DLD1 (cell line): ENCODE results near the gene OGG1.
"Not testable (repeated sequence)": the region's sequence is repeated elsewhere in the genome, so short reads cannot be mapped to it uniquely, and the experiment has no call there.

Source experiments
- in situ Hi-C: cut with HindIII; loops from 2 replicates; pipeline ENCODE4 v1.10.0; 2017; ENCODE audit warnings: low sequenced_read_pairs

OGG1 gene

DNA sequence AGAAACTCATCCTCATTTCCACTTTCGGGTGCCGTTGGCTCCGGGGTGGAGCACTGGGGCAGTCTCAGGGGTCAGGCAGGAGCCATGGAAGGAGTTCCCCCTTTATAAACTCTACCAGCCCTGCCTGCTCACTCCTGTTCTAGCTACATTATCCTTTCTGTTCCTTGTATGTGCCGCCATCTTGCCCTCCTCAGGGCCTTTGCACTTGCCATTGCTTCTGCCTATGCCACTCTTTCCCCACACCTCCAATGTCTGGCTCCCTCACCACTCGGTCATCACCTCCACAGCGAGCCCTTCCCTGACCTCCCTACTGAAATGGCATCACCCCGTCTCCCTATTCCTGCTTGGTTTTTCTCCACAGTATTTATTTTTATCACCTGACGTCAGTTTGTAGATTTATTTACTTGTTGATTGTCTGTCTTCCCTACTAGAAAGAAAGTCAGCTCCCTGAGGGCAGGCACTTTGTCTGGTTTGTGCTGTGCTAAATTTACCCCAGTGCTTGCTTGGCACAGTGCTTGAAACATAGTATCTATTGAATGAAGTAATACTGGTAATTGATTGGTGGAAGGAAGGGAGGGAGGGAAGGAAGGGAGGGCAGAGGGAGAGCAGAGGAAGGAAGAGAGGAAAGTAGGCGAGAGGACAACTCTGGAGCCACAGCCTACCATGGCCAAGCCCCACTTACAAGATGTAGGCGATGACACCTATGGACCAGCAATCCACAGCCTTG lies 11.2 kb downstream of the OGG1 start:
- in situ Hi-C loops, result no loop called here

- in situ Hi-C loops, result no loop called here
These were observed 12.2 kb downstream of the OGG1 start for GRCh38 chr3:9761919-9762318.

GRCh38 chr3:9762871-9763270 lies 13.1 kb downstream of the OGG1 start:
- in situ Hi-C loops, result no loop called here

DNA sequence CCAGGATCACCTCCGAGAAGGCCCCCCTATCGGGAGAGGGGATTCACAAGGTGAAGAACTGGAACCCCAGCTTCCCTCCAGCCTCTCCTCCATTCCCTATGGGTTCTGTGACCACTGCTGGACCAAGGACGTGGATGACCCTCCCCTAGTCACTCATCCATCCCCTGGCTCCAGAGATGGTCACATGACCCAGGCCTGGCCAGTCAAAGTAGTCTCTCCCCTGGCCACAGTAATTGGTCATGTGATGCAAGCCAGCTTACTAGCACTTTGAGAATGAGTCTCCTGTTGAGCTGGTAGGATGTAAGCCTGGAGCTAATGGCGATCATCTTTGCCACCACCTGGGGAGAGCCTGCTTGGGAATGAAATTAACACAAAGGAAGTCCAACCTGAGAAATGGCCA lies 16.1 kb downstream of the OGG1 start:
- in situ Hi-C loops, result no loop called here

DNA sequence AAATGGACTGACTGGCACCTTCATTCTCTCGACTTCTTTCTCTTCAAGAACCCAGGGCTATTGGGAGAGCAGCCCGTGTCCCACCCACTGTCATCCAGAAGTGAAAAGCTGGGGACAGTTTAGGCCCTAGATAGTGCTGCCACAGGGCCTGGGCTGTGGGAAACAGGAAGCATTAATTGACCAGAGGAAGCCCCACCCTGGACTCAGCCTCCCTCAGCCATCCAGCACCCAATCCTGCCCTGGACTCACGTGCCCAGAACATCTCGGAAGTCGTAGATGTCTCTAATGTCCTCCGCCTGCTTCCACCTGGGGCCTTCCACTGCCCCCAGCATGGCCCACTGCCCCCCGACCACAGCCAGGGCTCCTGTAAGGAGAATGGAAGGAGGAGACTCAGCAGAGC lies 17.7 kb downstream of the OGG1 start:
- in situ Hi-C loops, result no loop called here

DNA sequence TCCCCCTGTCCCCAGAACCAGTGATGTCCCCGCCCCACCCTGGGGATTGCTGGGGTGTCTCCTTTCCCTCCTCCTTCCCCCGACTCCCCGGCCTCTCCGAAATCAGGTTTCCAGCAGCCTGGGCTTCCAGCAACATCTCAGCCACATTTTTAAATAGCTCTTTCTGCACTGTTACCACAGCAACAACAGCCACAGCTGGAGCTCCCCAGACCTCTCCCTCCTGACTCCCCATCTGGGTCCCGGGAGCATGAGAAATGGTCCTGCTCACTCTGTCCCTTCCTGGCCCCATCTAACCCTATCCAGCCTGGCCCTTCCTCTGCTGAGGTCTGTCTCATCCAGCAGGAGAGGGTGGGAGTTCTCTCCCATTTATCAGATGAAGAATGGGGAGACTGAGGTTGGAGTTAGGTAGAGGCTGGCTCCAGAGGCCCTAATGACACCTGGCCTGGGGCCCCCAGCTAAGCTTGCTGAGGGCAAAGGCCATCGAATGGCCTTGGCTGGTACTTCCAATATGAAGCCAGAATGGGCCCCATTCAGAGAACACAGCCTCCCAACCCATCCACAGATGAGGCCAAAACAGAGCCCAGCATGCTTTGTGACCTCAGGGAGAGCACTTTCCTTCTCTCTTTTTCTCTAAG lies 18.5 kb downstream of the OGG1 start:
- in situ Hi-C loops, result no loop called here

GRCh38 chr3:9769012-9769411 lies 19.3 kb downstream of the OGG1 start:
- in situ Hi-C loops, result no loop called here

DNA sequence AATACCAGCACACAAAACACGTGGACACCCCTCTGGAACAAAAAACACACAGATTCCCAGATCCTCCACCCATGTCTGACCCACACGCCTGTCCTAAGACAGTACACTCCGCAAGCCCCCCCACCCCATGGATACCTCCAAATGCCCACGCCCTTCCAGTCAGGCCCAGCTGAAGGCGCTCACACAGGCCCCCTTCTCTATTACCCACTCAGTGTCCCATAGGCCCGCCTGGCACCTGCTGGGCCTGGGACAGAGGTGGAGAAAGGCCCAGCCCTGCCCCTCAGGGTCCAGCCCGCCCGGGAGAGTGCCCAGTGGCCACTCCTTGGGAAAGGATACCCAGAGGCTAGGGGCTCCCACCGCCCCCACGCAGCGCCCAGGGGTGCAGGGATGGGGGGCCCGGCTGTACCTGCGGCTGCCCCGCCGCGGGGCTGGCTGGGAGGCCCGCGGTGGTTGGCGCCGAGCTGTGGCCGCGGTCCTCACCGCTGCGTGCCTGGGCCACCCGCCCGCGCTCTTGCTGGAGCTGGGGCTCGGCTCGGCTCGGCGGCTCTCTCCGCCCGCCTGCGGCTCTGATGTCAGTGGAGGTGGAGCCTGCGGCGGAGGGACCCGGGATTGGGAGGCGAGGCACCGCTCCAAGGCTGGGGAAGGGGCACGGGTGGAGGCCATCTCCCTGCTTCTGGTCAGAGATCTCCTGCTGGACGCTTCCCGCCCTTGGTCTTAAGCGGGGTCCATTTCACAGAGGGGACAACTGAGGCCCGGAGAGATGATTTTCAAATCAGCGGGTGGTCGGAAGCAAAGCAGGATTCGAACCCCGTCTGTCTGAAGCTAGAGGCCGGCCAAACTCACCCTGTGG lies 19.9 kb downstream of the OGG1 start, which contains the start of gene CAMK1:
Gene CAMK1 (minus strand): TSS at position 522 of the 850 bp plus-strand sequence. CDS start 2,198 bp downstream, outside the sequence.
- in situ Hi-C loops, result no loop called here

DNA sequence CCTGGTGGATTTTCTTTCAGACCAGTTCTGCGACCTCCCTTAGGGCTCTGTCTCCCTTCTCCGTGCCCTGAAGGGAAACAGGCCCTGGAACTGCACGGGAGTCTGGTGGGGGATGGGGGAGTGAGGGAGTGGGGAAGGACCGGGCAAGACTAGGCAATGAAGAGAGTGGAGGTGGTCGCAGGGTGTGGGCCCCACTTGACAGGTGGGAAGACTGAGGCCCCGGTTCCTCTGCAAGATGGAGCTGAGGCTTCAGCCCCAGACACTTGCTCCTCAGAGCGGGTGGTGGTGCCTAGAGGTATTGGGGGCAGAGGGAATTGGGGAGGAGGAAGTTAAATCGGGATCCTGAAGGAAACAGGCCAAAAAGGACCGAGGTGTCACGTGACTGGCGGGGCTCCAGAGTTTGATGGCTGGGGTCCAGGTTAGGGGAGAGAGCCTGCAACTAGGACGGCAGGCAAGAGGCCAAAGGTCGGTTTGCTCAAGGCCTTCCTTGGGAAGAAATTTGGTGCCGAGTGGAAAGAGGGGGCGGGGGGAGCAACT lies 20.6 kb downstream of the OGG1 start:
- in situ Hi-C loops, result no loop called here

GRCh38 chr3:9771007-9771406 lies 21.3 kb downstream of the OGG1 start:
- in situ Hi-C loops, result not testable (repeated sequence)

- in situ Hi-C loops, result no loop called here
These were observed 27.3 kb downstream of the OGG1 start for GRCh38 chr3:9776896-9777693.

- in situ Hi-C loops, result no loop called here
These were observed 27.9 kb downstream of the OGG1 start for GRCh38 chr3:9777694-9778021.

GRCh38 chr3:9778143-9779074 lies 28.7 kb downstream of the OGG1 start:
- in situ Hi-C loops, result no loop called here

DNA sequence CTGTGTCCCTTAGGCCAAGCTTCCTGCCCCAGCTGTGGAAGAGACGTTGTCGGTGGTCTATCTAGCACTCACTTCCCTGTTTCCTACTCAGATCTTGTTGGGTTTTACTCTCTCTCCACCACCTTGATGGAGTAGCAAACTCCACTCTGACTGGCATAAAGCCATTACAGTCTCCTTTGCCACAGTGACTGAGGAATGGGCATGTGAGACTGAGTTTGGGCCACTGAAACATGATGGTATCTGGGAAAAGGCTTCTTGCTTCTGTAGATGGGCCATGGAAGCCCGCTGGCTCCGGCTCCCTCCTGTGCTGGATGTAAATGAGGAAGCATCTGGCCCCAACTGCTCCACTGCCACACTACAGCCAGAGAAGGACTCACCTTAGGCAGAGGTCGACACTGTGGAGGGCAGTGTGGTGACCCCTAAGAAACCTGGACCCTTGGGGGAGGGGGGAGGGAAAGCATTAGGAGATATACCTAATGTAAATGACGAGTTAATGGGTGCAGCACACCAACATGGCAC lies 29.4 kb downstream of the OGG1 start:
- in situ Hi-C loops, result no loop called here

GRCh38 chr3:9779721-9780457 lies 30.1 kb downstream of the OGG1 start:
- in situ Hi-C loops, result no loop called here

GRCh38 chr3:9780458-9780812 lies 30.7 kb downstream of the OGG1 start:
- in situ Hi-C loops, result no loop called here

DNA sequence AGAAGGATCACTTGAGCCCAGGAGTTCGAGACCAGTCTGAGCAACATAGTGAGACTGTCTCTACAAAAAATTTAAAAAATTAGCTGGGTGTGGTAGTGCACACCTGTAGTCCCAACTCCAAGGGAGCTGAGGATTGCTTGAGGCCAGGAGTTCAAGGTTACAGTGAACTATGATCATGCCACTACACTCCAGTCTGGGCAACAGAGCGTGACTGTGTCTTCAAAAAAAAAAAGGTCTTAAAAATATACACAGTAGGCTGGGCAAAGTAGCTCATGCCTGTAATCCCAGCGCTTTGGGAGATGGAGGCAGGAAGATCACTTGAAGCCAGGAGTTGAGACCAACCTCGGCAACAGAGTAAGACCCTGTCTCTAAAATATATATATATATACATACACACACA lies 31.2 kb downstream of the OGG1 start:
- in situ Hi-C loops, result no loop called here

- in situ Hi-C loops, result no loop called here
These were observed 31.8 kb downstream of the OGG1 start for GRCh38 chr3:9781551-9781950.
